Purkinje cell (primary cell): ENCODE measurements around the gene GAS2L2. TPM values are rescaled to one million over a fixed set of nuclear protein-coding genes. Genes with fewer than 3 reads are reported as not detected.

Experiments used
- polyA plus RNA-seq: library from polyadenylated mRNA; unstranded; fragments of >200 nt; fragmentation: Nextera tagmentation; gene quantifications from 2 replicates; pipeline ENCODE4 v1.2.1, GENCODE V29; 2014

GAS2L2 gene
- not detected in 2 replicates for polyA plus RNA-seq

DNA sequence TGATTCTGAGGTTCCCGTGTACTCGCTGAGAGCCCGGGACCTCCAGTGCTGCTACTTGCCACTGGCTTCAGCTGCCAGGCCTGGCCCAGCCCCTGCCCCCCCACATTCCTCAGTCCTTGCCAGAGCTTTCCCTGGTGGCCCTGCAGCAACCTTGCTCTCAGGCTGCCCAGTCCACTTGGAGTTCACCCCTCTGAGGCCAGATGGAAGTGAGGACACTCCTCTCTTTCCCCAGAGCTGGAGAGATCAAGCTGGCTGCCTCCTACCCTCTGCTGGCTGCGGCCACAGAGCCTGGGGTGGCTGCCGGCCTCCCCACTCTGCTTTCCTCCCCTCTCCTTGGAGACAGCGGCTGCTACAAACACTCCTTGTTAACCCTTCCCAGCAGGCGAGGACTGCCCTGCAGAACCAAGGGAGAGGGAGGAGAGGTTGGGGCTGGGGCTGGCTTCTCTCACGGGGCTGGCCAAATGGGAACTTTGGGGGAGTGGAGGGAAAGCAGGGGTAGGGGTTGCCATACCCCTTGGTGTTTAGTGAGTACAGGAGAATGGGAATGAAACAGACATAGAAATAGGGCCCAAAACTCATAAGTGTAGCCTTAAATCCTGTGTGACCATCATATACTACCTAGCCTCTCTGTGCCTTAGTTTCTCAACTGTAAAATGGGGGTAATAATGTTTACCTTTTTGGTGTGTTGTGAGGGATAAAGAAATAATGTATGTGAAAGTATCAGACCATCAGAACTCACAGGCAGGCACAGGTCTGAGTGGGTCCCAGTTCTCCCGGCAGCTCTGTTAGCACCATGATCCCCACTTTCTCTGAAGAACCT, at the start of gene GAS2L2:
GAS2L2 (minus strand) TSS at position 295 of the 820 bp plus-strand sequence. CDS start 389 bp downstream, outside the sequence.

DNA sequence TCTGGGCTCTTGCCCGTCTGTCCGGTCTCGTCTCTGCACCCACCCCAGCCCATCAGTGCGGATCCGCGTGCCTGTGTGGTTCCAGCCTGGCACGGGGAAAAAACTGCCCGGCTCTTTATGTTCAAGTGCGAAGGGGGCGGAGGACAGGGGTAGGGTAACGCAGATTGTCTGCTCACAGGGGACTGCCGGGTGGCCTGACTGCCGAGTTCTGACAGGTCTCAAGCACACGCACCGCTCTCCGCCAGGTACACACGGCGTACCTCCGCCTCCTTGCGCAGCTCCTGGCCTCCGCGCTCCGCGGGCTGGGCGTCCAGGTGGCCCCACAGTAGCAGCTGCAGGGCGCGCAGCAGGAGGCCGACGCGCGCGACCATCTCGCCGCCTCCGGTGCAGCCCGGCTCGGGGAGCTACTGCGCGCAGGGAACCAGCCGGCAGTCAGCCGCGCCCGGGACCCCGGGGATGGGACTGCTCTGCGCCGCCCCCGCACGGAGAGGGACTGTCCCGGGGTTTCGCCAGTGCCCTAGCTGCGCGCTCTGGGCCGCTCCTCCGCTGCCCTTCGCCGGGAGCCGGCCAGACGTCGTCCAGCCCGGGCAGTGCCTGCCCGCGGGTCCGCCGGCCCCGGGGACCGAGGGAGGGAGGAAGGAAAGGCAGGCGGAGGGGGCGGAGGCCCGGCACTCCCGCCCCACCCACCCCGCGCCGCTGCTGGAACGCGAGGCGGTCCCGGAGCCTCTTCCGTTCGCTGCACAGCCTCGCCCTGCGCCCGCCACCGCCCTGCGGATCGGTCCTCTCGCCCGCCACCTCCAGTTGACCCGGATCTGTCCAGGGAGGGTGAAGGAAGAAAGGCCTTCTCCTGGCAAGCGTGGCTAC, 42.2 kb upstream of the GAS2L2 start, which contains the start of gene MMP28:
MMP28 (minus strand) TSS at position 635 of the 864 bp plus-strand sequence; CDS start at position 371, 264 bp downstream.

DNA sequence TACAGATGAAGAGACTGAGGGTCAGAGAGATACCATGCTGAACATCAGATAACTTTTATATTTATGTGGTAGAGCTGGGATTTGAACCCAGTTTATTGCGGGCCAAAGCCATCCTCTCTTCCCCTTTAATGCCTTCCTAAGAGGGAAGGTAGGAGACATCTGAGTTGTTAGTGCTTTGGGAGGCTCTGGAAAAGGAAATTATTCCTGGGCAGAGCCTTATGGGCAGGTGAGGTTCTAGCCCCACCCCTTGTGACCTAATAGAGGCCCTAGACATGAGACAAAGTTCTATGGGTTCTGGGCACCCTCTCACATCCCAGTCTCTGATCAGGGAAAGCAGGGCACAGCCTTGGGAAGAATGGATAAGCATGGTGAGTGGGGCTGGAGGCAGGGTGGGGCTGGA, 7.5 kb upstream of the GAS2L2 start, which contains the start of gene C17orf50:
C17orf50 (plus strand) TSS at position 301 of the 400 bp plus-strand sequence; CDS start at position 356, 55 bp downstream.

DNA sequence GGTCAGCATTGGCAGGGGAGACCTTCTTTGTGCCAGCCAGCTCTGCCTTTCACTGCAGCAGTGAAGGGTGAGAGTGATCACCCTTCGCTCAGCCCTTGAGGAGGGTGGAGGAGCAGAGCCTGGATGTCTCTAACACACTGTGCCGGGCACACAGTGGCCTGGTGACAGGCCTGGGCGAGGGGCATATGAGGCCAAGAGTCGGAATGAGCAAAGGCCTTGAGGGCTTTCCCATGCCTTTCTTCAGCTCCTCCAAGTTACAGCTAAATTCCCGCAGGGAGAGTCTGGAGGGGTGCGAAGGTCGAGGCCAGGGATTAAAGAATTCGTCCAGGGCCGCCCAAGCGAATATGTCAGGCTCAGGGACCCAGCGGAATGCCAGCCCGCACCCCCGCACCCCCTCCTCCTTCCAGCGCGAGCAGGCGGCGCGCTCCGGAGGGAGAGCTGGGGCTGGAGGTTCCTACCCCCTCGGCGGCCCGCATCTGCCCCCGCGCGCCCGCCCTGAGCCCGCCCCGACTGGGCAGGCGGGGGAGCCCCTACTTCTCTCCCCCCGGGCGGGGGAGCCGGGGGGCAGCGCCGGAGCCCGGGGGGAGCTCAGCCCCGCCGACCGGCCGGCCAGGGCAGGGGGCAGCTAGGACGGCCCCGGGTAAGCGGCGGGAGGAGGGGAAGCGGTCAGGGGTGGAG, 21.7 kb downstream of the GAS2L2 start, which contains the start of gene RASL10B:
RASL10B (plus strand) TSS at position 401 of the 678 bp plus-strand sequence. CDS start 3,546 bp downstream, outside the sequence.

Other genes with a start within 250 kb of the GAS2L2 start
- gene SLFN12L, start 215.6 kb downstream of the GAS2L2 start, polyA plus RNA-seq: not detected in 2 replicates
- not detected in 2 replicates for gene SLFN14, start 192.4 kb downstream of the GAS2L2 start, polyA plus RNA-seq
- 9.9 and 11.2 TPM in 2 replicates for gene PEX12, start 174.7 kb downstream of the GAS2L2 start, polyA plus RNA-seq
- gene AP2B1, start 165.9 kb downstream of the GAS2L2 start, polyA plus RNA-seq: 269 and 348 TPM in 2 replicates
- 0.66 and 1.7 TPM in 2 replicates for gene RASL10B, start 21.6 kb downstream of the GAS2L2 start, polyA plus RNA-seq
- gene C17orf50, start 7.6 kb upstream of the GAS2L2 start, polyA plus RNA-seq: not detected in 2 replicates
- 0.66 and 2.0 TPM in 2 replicates for gene MMP28, start 42.4 kb upstream of the GAS2L2 start, polyA plus RNA-seq
- 11.4 and 35.2 TPM in 2 replicates for gene TAF15, start 56.2 kb upstream of the GAS2L2 start, polyA plus RNA-seq
- gene HEATR9, start 115.7 kb upstream of the GAS2L2 start, polyA plus RNA-seq: not detected in 2 replicates
- not detected in 2 replicates for gene CCL5, start 127.1 kb upstream of the GAS2L2 start, polyA plus RNA-seq
- gene RDM1, start 177.5 kb upstream of the GAS2L2 start, polyA plus RNA-seq: 3.4 TPM in 1 of 2 replicates, not detected in the other
- not detected in 2 replicates for gene LYZL6, start 190.5 kb upstream of the GAS2L2 start, polyA plus RNA-seq
- not detected in 2 replicates for gene CCL16, start 228.3 kb upstream of the GAS2L2 start, polyA plus RNA-seq
- not detected in 2 replicates for gene CCL14, start 233.5 kb upstream of the GAS2L2 start, polyA plus RNA-seq
- not detected in 2 replicates for gene CCL15, start 248.3 kb upstream of the GAS2L2 start, polyA plus RNA-seq